Loucy (cell line): ENCODE results near the gene RPL29.

Experiments
- H2AFZ ChIP-seq: fragments of 200-600 bp; sonication (generic); 2 replicates; pipeline ENCODE4 v1.6.0; 2016; ENCODE audit warnings: antibody characterized with exemption, mild to moderate bottlenecking, low read length, moderate library complexity
- H3F3A ChIP-seq: fragments of 200-600 bp; 2 replicates; pipeline ENCODE4 v1.6.0; 2016; ENCODE audit warnings: antibody characterized with exemption, low read depth, mild to moderate bottlenecking
- H3K27me3 ChIP-seq: fragments of 200-600 bp; sonication (generic); 2 replicates; pipeline ENCODE4 v1.6.1; 2014; ENCODE audit warnings: low read length, mild to moderate bottlenecking; ENCODE audit not compliant: insufficient read depth, poor library complexity, severe bottlenecking
- H3K36me3 ChIP-seq: fragments of 200-600 bp; sonication (generic); 2 replicates; pipeline ENCODE4 v1.6.1; 2016; ENCODE audit warnings: low read length; ENCODE audit not compliant: insufficient read depth
- H3K4me1 ChIP-seq: fragments of 200-600 bp; sonication (generic); 2 replicates; pipeline ENCODE4 v1.5.1; 2014; ENCODE audit warnings: low read length, mild to moderate bottlenecking; ENCODE audit not compliant: insufficient read depth, poor library complexity, severe bottlenecking
- H3K4me2 ChIP-seq: fragments of 200-600 bp; sonication (generic); 2 replicates; pipeline ENCODE4 v1.6.0; 2014; ENCODE audit warnings: antibody characterized with exemption, low read length, low read depth, mild to moderate bottlenecking; ENCODE audit not compliant: poor library complexity, severe bottlenecking
- H3K4me3 ChIP-seq: fragments of 200-600 bp; sonication (generic); 2 replicates; pipeline ENCODE4 v1.5.1; 2014; ENCODE audit warnings: low read length, mild to moderate bottlenecking, mixed read lengths; ENCODE audit not compliant: poor library complexity, severe bottlenecking
- H3K79me2 ChIP-seq: fragments of 200-600 bp; sonication (generic); 2 replicates; pipeline ENCODE4 v1.6.1; 2014; ENCODE audit warnings: low read length; ENCODE audit not compliant: insufficient read depth
- H3K9ac ChIP-seq: fragments of 200-600 bp; sonication (generic); 2 replicates; pipeline ENCODE4 v1.6.0; 2014; ENCODE audit warnings: mild to moderate bottlenecking, low read depth, low read length, moderate library complexity; ENCODE audit not compliant: poor library complexity, severe bottlenecking
- H3K9me2 ChIP-seq: fragments of 200-600 bp; sonication (generic); replicated peaks from 2 replicates; pipeline ENCODE4 v1.6.1; 2016; ENCODE audit warnings: low read depth, low read length, mixed read lengths
- H3K9me3 ChIP-seq: fragments of 200-600 bp; sonication (generic); 2 replicates; pipeline ENCODE4 v1.6.1; 2014; ENCODE audit warnings: mild to moderate bottlenecking, antibody characterized with exemption, low read length, low read depth; ENCODE audit not compliant: insufficient read depth
- H4K20me1 ChIP-seq: fragments of 200-600 bp; sonication (generic); 2 replicates; pipeline ENCODE4 v1.6.0; 2014; ENCODE audit warnings: antibody characterized with exemption, low read length, mild to moderate bottlenecking; ENCODE audit not compliant: insufficient read depth, poor library complexity, severe bottlenecking
- CTCF ChIP-seq: fragments of 200-600 bp; sonication (generic); conservative IDR thresholded peaks from 2 replicates; pipeline ENCODE4 v1.5.1; 2014; ENCODE audit warnings: mild to moderate bottlenecking, antibody characterized with exemption, low read length
- EZH2phosphoT487 ChIP-seq: fragments of 200-600 bp; IDR thresholded peaks from 2 replicates; pipeline ENCODE4 v1.6.1; 2018; ENCODE audit warnings: antibody characterized with exemption, mild to moderate bottlenecking, moderate library complexity, borderline replicate concordance

Gene RPL29

GRCh38 chr3:51988286-51989146 lies 7.2 kb downstream of the RPL29 start:
- peaks cover 22% of the 10 kb centered on the region for H4K20me1 ChIP-seq
- no peak overlapping the region for H3K9ac ChIP-seq
- no peaks in the 10 kb centered on the region for H3K9me2 ChIP-seq
- TF ChIP-seq EZH2phosphoT487 (no peak), CTCF (no peak)
- H3K9me3 ChIP-seq: no peaks in the 10 kb centered on the region
- peaks cover 12% of the 10 kb centered on the region; the same call in 1 of the 2 replicates for H3K36me3 ChIP-seq
- H3K4me3 ChIP-seq: no peak overlapping the region
- H3K4me1 ChIP-seq: peaks cover 21% of the 10 kb centered on the region
- no peaks in the 10 kb centered on the region for H3F3A ChIP-seq
- H3K79me2 ChIP-seq: peaks cover 28% of the 10 kb centered on the region
- H2AFZ ChIP-seq: no peak overlapping the region
- H3K27me3 ChIP-seq: no peaks in the 10 kb centered on the region
- no peak overlapping the region for H3K4me2 ChIP-seq

DNA sequence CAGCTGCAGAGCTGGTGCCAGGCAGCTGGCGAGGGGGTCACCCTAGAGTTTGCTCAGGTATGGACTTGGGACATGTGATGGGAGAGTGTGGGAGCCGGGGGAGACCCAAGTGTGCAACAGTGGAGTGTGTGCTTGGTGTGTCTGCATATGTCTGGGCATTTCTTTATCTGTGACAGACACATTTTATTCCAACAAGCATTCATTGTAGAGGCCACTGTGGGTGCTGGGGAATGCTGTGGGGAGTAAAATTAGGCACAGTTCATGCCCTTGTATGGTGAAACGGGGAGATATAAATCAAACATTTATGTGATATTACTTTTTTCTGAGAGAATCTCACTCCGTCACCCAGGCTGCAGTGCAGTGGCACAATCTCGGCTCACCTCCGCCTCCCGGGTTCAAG lies 8.1 kb downstream of the RPL29 start:
- Histone ChIP-seq H3K4me3 (no peak overlapping the region), H3K4me1 (peaks cover 21% of the 10 kb centered on the region), H4K20me1 (peaks cover 14% of the 10 kb centered on the region), H3K27me3 (no peaks in the 10 kb centered on the region), H3K79me2 (peaks cover 20% of the 10 kb centered on the region), H3F3A (peaks cover 4% of the 10 kb centered on the region), H3K4me2 (no peak overlapping the region), H3K9me2 (no peaks in the 10 kb centered on the region), H3K9ac (no peak overlapping the region), H3K9me3 (no peaks in the 10 kb centered on the region), H3K36me3 (peaks cover 9% of the 10 kb centered on the region; the same call in 1 of the 2 replicates), H2AFZ (no peak overlapping the region)
- TF ChIP-seq CTCF: no peak
- TF ChIP-seq EZH2phosphoT487: no peak

DNA sequence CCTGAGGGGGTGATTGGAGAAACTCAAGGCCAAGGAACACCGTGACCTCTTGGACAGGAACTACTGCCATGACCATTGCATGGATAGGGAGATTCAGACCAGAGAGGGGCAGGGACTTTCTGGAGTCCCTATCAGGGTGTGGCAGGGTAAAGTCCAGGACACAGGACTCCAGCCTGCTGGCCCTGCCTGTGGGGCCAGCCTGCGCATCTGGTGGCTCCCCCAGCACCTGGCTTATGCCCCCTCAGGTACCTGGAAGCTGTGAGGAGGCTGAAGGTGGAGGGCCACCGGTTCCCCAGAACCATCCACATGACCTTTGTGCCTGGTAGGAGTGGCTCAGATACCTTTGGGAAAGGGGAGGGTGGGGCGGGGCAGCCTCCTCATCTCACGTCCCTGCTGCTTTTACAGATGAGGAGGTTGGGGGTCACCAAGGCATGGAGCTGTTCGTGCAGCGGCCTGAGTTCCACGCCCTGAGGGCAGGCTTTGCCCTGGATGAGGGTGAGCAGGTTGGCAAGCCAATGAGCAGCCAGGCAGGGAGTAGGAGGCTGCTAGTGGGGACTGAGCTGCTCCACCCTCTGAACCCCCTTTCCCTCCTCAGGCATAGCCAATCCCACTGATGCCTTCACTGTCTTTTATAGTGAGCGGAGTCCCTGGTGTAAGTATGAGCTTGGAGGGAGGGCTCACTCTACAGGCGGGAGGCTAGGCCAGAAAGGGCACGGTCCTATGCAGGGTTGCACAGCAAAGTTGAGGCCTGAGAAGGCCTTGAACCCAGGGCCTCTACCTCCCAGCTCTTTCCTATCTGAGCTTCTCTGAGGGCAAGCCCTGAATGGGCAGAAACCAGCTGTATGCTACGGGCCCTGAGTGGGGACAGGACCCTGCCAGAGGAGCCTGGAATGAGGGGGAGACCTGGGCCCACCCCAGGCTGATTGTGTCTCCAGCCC lies 9.4 kb downstream of the RPL29 start:
- Histone ChIP-seq H3K4me2 (no peak overlapping the region), H3K9ac (no peak overlapping the region), H3K9me2 (no peaks in the 10 kb centered on the region), H3K27me3 (no peaks in the 10 kb centered on the region), H3K9me3 (no peaks in the 10 kb centered on the region), H2AFZ (no peak overlapping the region), H4K20me1 (peaks cover 1% of the 10 kb centered on the region), H3K4me1 (peaks cover 16% of the 10 kb centered on the region), H3K36me3 (no peaks in the 10 kb centered on the region), H3K79me2 (peaks cover 10% of the 10 kb centered on the region; the same call in 1 of the 2 replicates), H3F3A (peaks cover 5% of the 10 kb centered on the region), H3K4me3 (no peak overlapping the region)
- TF ChIP-seq CTCF (no peak), EZH2phosphoT487 (no peak)
